HCT116 (cell line): ENCODE data around the gene ULBP2. TPM values are rescaled to one million over a fixed set of nuclear protein-coding genes. Genes with fewer than 3 reads are reported as not detected.

ENCODE experiments used
- ATAC-seq: fragments of 200-7000 bp; cut with Tn5 transposase; 2 replicates; pipeline ENCODE4 v1.9.1; 2020; ENCODE audit warnings: mild to moderate bottlenecking, moderate library complexity
- BruUV-seq: library from RNA; stranded (reverse); fragments of 400-500 nt; replicated peaks from 2 replicates; lab custom pipeline; 2021; lab: Mats Ljungman, UMichigan
- CTCF ChIA-PET: fragments of 300-600 bp; sonication (Branson Sonifier 250); formaldehyde crosslinking; loops from one replicate; lab custom pipeline; 2021; ENCODE audit warnings: antibody characterized with exemption; lab: Charles Lee
- POLR2A ChIA-PET: fragments of 300-600, 350-600 bp; sonication (Branson Sonifier 250); formaldehyde crosslinking; loops from one replicate; lab custom pipeline; 2021; ENCODE audit warnings: antibody characterized with exemption; lab: Charles Lee
- RAD21 ChIA-PET, 2 experiments: fragments of 300-600 bp; sonication (Branson Sonifier 250); formaldehyde crosslinking; loops; one replicate each; lab custom pipeline; 2023; ENCODE audit warnings: low total read pairs in 2 of 2; ENCODE audit not compliant: uncharacterized antibody in 2 of 2, unreplicated experiment in 2 of 2, low non-redundant PET in 1 of 2; lab: Charles Lee
- DNase-seq: peaks from one replicate; pipeline ENCODE4 v3.0.0-alpha.2; 2010; ENCODE audit warnings: low read depth, low spot score
- H2AFZ ChIP-seq: fragments of 200-600 bp; shearing (Covaris generic), sonication (generic); 2 replicates; pipeline ENCODE4 v1.6.1; 2017; ENCODE audit warnings: low read depth, mixed run types, mixed read lengths, antibody characterized with exemption, low read length; ENCODE audit not compliant: poor library complexity, severe bottlenecking
- H3K27ac ChIP-seq: 2 replicates; pipeline ENCODE4 v1.5.1; 2012; ENCODE audit warnings: low read depth, low read length
- H3K27me3 ChIP-seq: fragments of 200-600 bp; sonication (generic); 2 replicates; pipeline ENCODE4 v1.6.1; 2016; ENCODE audit warnings: mixed run types, low read length, mixed read lengths; ENCODE audit not compliant: insufficient read depth
- H3K36me3 ChIP-seq, 2 experiments: fragments of 200-500 bp in 1 of 2; fragments of 200-600 bp in 1 of 2; sonication (Bioruptor generic) in 1 of 2; sonication (generic) in 1 of 2; 2 replicates each; pipeline versions ENCODE4 v1.5.1 to v1.6.1; 2014 to 2016; ENCODE audit warnings: low read length in 2 of 2, inconsistent platforms in 1 of 2, mixed read lengths in 1 of 2, mixed run types in 1 of 2; ENCODE audit not compliant: insufficient read depth in 2 of 2, control insufficient read depth in 1 of 2
- H3K4me1 ChIP-seq, 2 experiments: fragments of 200-600 bp in 1 of 2; sonication (generic) in 1 of 2; 2 replicates each; pipeline versions ENCODE4 v1.5.1 to v1.6.1; 2012 to 2017; ENCODE audit warnings: low read length in 2 of 2, inconsistent platforms in 1 of 2, mild to moderate bottlenecking in 1 of 2, mixed read lengths in 1 of 2, mixed run types in 1 of 2, moderate library complexity in 1 of 2; ENCODE audit not compliant: insufficient read depth in 2 of 2, control insufficient read depth in 1 of 2
- H3K4me2 ChIP-seq: fragments of 200-600 bp; sonication (generic); 2 replicates; pipeline ENCODE4 v1.6.1; 2017; ENCODE audit warnings: mixed run types, low read length, mixed read lengths
- H3K4me3 ChIP-seq, 2 experiments: fragments of 200-600 bp in 1 of 2; sonication (generic) in 1 of 2; replicated peaks in 1 of 2; 2 replicates each; pipeline ENCODE4 v1.5.1; 2011 to 2016; ENCODE audit warnings: low read length in 2 of 2, control low read depth in 1 of 2, low read depth in 1 of 2, mild to moderate bottlenecking in 1 of 2, mixed read lengths in 1 of 2, mixed run types in 1 of 2
- H3K79me2 ChIP-seq: fragments of 200-600 bp; sonication (generic); 2 replicates; pipeline ENCODE4 v1.6.1; 2017; ENCODE audit warnings: mild to moderate bottlenecking, mixed run types, low read length, moderate library complexity, mixed read lengths; ENCODE audit not compliant: insufficient read depth
- H3K9ac ChIP-seq: fragments of 200-600 bp; sonication (generic); 2 replicates; pipeline ENCODE4 v1.6.1; 2016; ENCODE audit warnings: low read length, mixed read lengths
- H3K9me2 ChIP-seq: fragments of 200-600 bp; sonication (generic), shearing (Covaris generic); 2 replicates; pipeline ENCODE4 v1.6.1; 2017; ENCODE audit warnings: mixed run types, mild to moderate bottlenecking, moderate library complexity; ENCODE audit not compliant: insufficient read depth
- H3K9me3 ChIP-seq, 2 experiments: fragments of 200-500 bp in 1 of 2; fragments of 200-600 bp in 1 of 2; sonication (Bioruptor generic) in 1 of 2; sonication (generic) in 1 of 2; 2 replicates each; pipeline ENCODE4 v1.6.1; 2014 to 2017; ENCODE audit warnings: low read length in 2 of 2, mixed read lengths in 2 of 2, inconsistent platforms in 1 of 2, low read depth in 1 of 2, mild to moderate bottlenecking in 1 of 2, mixed run types in 1 of 2, moderate library complexity in 1 of 2; ENCODE audit not compliant: control insufficient read depth in 1 of 2, insufficient read depth in 1 of 2
- H4K20me1 ChIP-seq: fragments of 200-600 bp; sonication (generic), shearing (Covaris generic); 2 replicates; pipeline ENCODE4 v1.6.1; 2017; ENCODE audit warnings: mixed run types, mild to moderate bottlenecking, moderate library complexity; ENCODE audit not compliant: insufficient read depth
- CBX3 ChIP-seq: IDR thresholded peaks from 2 replicates; pipeline ENCODE4 v1.6.1; 2012; ENCODE audit warnings: low read depth
- CEBPB ChIP-seq: IDR thresholded peaks from 2 replicates; pipeline ENCODE4 v1.6.1; 2012; ENCODE audit warnings: low read depth
- ELF1 ChIP-seq: IDR thresholded peaks from 2 replicates; pipeline ENCODE4 v1.6.1; 2012; ENCODE audit warnings: low read depth, borderline replicate concordance
- EZH2phosphoT487 ChIP-seq: fragments of 200-600 bp; IDR thresholded peaks from 2 replicates; pipeline ENCODE4 v1.6.1; 2018; ENCODE audit warnings: antibody characterized with exemption, borderline replicate concordance
- JUND ChIP-seq: IDR thresholded peaks from 2 replicates; pipeline ENCODE4 v1.6.1; 2012
- MAX ChIP-seq: IDR thresholded peaks from 2 replicates; pipeline ENCODE4 v1.6.1; 2012
- POLR2A ChIP-seq: IDR thresholded peaks from 2 replicates; pipeline ENCODE4 v1.7.0; 2011; ENCODE audit warnings: borderline replicate concordance; ENCODE audit not compliant: insufficient read depth, insufficient read length; ENCODE audit errors: extremely low read depth
- POLR2AphosphoS5 ChIP-seq: IDR thresholded peaks from 2 replicates; pipeline ENCODE4 v1.6.1; 2011; ENCODE audit warnings: mild to moderate bottlenecking, low read depth, low read length, moderate library complexity
- RAD21 ChIP-seq: IDR thresholded peaks from 2 replicates; pipeline ENCODE4 v1.6.1; 2012; ENCODE audit warnings: low read depth, mild to moderate bottlenecking
- SIN3A ChIP-seq: IDR thresholded peaks from 2 replicates; pipeline ENCODE4 v1.6.1; 2012; ENCODE audit warnings: low read depth
- SRF ChIP-seq: IDR thresholded peaks from 2 replicates; pipeline ENCODE4 v1.6.1; 2012; ENCODE audit warnings: low read depth
- YY1 ChIP-seq: IDR thresholded peaks from 2 replicates; pipeline ENCODE4 v1.6.1; 2011; ENCODE audit warnings: low read length, low read depth, moderate library complexity, mild to moderate bottlenecking; ENCODE audit not compliant: insufficient replicate concordance; ENCODE audit errors: extremely low read depth
- intact Hi-C: fragments of 100-400 bp; cut with micrococcal nuclease; formaldehyde crosslinking; loops from 2 replicates; pipeline ENCODE4 v1.10.0; 2022
- total RNA-seq: library from RNA; stranded (reverse); gene quantifications from one replicate; pipeline ENCODE4 v1.2.1, GENCODE V29; 2021; ENCODE audit not compliant: unreplicated experiment
- TF ChIP-seq, protein P1 (sequence below): IDR thresholded peaks from 2 replicates; pipeline ENCODE4 v1.6.1; 2011; ENCODE audit warnings: mild to moderate bottlenecking, low read length, moderate library complexity; ENCODE audit not compliant: insufficient replicate concordance; ENCODE audit errors: extremely low read depth

ULBP2 gene
- total RNA-seq, 1 experiment from 2014 or later = 10.2 TPM

DNA sequence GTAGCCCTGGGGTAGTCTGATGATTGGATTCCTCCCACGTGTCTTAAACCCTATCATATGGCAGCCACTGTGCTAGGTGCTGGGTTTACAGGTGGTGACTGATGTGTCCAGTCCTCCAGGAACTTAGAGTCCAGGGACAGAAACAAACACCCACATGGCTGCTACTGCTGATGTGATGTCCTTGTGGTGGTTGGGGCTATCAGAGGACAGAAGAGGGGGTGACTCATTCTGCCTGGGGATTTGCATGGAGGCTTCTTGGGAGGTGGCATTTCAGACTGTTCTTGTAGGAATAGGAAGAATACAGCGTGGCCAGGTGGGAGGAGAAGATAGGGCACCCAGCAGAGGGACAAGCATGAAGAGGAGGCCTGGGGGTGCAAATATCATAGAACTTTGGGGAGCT is 28.7 kb upstream of the ULBP2 start (continued):
- TF ChIP-seq RAD21 (no peak), ELF1 (no peak), MAX (no peak), POLR2AphosphoS5 (no peak), YY1 (no peak), CEBPB (no peak), EZH2phosphoT487 (no peak), JUND (no peak), CBX3 (no peak)
- TF ChIP-seq, protein P1, sequence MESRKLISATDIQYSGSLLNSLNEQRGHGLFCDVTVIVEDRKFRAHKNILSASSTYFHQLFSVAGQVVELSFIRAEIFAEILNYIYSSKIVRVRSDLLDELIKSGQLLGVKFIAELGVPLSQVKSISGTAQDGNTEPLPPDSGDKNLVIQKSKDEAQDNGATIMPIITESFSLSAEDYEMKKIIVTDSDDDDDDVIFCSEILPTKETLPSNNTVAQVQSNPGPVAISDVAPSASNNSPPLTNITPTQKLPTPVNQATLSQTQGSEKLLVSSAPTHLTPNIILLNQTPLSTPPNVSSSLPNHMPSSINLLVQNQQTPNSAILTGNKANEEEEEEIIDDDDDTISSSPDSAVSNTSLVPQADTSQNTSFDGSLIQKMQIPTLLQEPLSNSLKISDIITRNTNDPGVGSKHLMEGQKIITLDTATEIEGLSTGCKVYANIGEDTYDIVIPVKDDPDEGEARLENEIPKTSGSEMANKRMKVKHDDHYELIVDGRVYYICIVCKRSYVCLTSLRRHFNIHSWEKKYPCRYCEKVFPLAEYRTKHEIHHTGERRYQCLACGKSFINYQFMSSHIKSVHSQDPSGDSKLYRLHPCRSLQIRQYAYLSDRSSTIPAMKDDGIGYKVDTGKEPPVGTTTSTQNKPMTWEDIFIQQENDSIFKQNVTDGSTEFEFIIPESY = no peak

DNA sequence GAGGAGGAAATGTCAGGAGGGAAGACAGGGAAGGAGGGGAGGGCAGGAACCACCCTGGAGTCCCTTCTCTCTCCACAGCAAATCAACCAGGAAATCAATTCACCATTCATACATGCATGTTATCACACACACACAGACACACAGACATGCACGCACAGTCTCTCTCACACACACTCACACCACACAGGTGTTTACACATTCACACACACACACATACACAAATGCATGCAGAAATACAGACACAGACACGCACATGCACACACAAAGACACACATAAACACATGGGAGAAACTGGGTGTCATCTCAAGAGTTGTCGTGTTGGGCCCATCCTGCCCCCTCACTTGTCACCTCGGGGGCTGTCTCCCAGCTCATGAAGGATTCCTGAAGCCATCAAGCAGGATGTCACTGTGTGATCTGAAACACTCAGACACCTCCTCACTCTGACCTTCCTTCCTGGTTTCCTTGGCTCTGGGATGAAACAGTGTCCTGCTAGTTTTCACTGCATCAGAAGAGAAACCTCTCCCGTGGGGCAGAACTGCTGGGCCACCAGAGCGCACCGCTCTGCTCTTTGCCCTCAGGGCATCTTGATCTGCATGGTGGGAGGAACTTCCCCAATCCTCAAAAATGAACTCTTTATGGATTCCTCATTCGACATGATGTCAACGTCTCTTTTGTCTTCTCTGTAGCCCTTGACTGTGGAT is 28.1 kb upstream of the ULBP2 start:
- CTCF ChIA-PET = interaction anchor here (0.9 to 1.3 kb wide), 2 partner anchors 10 to 27 kb away, joined by 3 read pairs; no protein-coding TSS in a partner anchor
- Histone ChIP-seq H3K4me3 (no peak overlapping the region), H3K36me3 (no peaks in the 10 kb centered on the region), H3K9ac (no peak overlapping the region), H2AFZ (no peak overlapping the region), H3K9me2 (no peaks in the 10 kb centered on the region), H3K27me3 (no peaks in the 10 kb centered on the region), H3K4me1 (no peaks in the 10 kb centered on the region), H3K9me3 (peaks cover 4% of the 10 kb centered on the region in 2 experiments; a peak in 2 of 4 replicates), H3K4me2 (no peak overlapping the region), H3K79me2 (no peaks in the 10 kb centered on the region), H3K27ac (no peak overlapping the region), H4K20me1 (no peaks in the 10 kb centered on the region)
- BruUV-seq = no TSS peak
- no peak; the same call in 1 of the 2 replicates for ATAC-seq
- no peak for DNase-seq
- TF ChIP-seq SRF (no peak), POLR2A (no peak), EZH2phosphoT487 (no peak), SIN3A (no peak), CBX3 (no peak), CEBPB (no peak)
- POLR2A ChIA-PET = no interaction called here
- RAD21 ChIA-PET = no interaction called here
- intact Hi-C loops = no loop called here
